NOMO-1 treated with dmso at 0.1 percent for 144 hours (cell line): ENCODE results near the gene SH3BP2.

Source experiments
- DNase-seq: peaks from one replicate; lab custom pipeline; 2025; ENCODE audit not compliant: unreplicated experiment; lab: John Stamatoyannopoulos, UW

Gene SH3BP2

GRCh38 chr4:2817701-2818350 is 24.9 kb downstream of the SH3BP2 start:
- DNase-seq = no peak

DNA sequence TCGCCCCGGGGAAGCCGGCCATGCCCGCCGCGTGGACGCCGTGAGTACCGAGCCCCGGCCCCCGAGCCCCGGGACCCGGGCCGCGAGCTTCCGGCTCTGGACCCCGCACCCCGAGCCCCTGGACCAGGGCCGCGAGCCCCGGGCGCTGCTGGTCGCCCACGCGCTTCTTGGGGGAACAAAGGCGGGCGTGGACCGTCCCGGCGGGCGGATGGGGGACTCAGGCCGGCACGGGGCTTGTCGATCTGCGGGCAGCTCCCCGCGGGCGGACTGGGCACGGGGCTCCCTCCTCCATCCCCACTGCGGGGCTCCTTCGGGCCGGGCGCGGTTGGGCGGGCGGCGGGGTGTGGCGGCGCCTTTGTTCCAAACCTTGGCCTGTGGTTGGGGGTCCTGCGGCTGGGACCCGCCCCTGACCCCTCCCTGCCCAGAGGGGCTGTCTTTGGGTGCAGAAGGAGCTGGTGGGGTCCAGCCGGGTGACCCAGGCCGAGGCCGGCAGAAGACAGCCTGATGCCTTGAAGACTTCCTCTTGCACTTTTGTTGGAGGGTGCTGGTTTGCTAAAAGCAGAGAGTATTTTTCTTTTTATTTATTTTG is 25.6 kb downstream of the SH3BP2 start:
- DNase-seq = no peak

GRCh38 chr4:2819244-2820215 is 26.6 kb downstream of the SH3BP2 start:
- no peak for DNase-seq

GRCh38 chr4:2820216-2820982 is 27.5 kb downstream of the SH3BP2 start:
- no peak for DNase-seq

DNA sequence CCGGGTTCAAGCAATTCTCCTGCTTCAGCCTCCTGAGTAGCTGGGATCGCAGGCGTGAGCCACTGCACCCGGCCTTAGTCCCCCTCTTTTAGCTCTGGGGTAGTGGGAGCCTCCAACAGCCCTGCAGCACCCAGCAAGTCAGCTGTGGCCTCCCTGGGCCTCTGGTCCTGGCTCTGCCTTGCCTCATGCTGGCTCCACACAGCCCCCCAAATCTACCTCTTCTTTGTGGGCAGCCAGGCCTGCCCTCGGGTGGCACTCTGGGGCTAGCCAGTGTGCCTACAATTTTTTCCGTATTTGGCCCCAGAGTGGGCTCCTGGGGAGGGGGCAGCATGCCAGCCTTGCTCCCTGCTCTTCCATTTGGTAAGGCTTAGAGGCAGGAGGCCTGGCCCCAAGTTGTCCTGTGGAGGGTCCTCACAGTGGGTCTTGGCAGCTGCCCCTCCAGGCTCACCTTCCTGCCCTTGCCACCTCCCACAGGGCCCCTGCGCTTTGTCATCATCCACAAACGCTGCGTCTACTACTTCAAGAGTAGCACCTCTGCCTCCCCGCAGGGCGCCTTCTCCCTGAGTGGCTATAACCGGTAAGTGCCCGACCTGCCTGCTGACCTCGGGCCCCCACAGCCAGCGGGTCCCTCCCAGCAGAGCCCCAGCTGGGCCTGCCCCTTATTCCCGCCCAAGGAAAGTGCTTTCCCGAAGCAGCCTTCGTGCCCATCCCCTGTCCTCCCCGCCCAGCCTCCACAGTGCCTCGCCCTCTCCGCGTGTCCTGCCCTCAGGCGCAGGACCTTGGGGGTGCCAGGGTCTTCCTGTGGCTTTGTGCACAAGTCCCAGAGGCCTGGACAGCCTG is 29.8 kb downstream of the SH3BP2 start:
- DNase-seq = no peak

- DNase-seq = no peak
Observed at GRCh38 chr4:2823301-2823670, 30.4 kb downstream of the SH3BP2 start.

- DNase-seq = no peak
Observed at GRCh38 chr4:2823671-2824328, 30.9 kb downstream of the SH3BP2 start.

DNA sequence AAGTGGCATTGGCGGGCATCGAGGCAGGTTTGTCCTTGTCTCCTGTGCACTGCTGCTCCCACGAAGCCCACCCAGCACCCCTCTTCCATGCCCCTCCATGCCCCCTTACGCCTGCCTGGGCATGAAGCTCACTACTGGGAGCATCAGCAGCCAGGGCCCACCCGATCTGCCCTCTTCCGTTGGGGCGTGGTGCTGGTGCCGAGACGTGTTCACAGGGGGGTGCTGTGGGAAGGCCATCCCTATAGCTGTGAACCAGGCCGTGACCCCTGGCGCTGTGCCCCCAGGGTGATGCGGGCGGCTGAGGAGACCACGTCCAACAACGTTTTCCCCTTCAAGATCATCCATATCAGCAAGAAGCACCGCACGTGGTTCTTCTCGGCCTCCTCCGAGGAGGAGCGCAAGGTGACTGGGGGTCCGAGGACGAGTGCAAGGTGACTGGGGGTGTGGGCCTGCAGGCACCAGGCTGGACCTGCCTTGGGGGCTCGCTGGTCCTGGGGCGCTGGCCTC is 31.5 kb downstream of the SH3BP2 start:
- DNase-seq = no peak

- no peak for DNase-seq
Observed at GRCh38 chr4:2824836-2825381, 32.0 kb downstream of the SH3BP2 start.

GRCh38 chr4:2825740-2826139 is 32.9 kb downstream of the SH3BP2 start:
- no peak for DNase-seq

DNA sequence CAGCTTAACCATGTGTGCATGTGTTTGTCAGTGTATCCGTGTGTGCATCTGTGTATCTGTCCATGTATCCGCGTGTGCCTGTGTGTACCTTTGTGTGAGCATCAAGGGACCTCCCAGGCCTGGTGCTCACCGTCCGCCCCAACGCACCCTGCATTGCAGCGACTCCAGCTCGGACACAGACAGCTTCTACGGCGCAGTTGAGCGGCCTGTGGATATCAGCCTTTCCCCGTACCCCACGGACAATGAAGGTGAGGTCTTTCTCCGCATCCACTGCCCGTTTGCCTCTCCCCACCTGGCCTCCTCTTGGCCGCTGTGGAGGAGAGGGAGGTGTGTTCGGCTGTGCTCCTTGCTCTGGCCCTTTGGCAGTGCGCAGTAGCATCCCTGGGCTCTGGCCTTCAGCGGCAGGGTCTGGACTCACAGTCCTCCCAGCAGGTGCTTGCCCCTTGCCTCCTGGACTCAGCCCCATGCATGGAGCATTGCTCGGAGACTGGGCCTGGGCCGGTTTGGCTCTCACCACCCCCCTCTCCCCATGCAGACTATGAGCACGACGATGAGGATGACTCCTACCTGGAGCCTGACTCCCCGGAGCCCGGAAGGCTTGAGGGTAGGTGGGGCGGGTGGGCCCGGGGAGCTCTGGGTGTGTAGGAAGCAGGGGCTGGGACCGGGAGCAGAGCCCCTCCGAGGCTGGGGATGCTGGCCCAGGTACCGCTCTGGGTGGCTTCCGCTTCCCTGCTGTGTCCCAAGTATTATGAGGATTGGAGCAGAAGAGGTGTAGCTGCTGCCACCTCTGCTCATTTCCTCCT is 34.4 kb downstream of the SH3BP2 start:
- DNase-seq = no peak

GRCh38 chr4:2827874-2828751 is 35.2 kb downstream of the SH3BP2 start:
- no peak for DNase-seq

DNA sequence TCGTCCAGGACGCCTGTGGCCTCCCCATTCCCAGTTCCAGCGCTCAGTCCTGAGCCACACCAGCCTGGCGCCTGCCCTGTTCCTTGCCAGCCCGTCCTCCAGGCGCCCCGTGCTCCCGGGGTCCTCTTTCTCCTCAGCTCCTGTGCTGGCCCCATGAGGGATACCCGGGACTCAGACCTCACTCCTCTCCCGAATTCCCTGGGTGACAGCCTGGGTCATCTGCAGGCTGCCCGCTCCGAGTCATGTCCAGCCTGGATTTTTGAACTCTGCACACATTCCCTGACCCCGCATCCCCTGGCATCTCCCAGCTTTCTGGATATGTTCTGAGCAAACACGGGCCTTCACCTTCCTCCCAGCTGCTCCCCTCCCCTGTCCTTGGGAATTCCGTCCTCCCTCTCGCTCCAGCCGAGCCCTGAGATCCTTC is 35.9 kb downstream of the SH3BP2 start:
- DNase-seq = no peak

GRCh38 chr4:2829321-2829932 is 36.5 kb downstream of the SH3BP2 start:
- no peak for DNase-seq

- no peak for DNase-seq
Observed at GRCh38 chr4:2829933-2830451, 37.1 kb downstream of the SH3BP2 start.

DNA sequence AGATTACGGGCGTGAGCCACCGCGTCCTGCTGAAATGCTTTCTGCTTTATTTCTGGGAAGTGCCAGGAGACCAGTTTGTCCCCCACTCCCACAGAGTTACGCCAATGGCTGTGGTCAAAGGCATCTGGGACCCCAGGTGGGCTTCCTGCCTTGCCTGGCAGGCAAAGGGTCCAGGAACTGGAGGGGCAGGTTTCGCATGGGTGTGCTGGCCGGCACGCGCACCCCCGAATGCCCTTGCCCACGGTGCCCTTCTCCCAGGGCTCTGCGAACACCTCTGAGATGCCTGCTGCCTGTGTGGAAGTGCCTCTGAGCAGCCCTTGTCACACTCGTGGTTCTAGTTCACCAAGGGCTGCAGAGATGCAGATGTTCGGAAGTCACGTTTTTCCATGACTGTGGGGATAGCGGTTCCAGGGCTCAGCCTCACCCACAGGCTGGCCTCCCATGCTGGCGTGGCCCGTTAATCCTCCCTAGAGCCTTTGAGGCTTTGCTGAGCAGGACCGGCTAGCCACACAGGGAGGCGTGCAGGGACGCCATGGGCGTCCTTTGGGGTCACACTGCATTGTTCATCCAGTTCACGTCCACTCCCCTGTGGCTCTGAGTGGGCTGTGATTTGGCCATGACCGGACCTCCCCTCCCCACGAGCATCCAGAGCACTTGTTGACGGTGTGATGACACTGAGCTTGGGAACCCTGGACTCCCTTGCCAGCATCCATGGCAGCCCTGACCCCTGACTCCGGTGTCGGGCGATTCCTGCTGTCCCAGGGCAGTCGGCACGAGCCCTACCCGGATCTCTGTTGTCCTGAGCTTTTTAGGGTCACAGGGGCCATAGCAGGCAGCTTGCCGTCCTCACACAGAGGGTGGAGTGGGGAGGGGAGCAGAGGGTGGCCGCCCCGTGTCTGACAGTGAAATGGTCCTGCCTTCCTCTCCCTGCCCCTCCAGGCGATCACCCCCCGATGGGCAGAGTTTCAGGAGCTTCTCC is 38.0 kb downstream of the SH3BP2 start:
- DNase-seq = no peak
